Lower lobe of right lung (tissue), 2 donors: Measurements from ENCODE around the gene VIPR2. TPM values are rescaled to one million over a fixed set of nuclear protein-coding genes. Genes with fewer than 3 reads are reported as not detected.

Source experiments
- ATAC-seq, 2 donors: fragments of 200-7000 bp; cut with Tn5 transposase; one replicate each; pipeline ENCODE4 v1.9.1; 2020 to 2022; ENCODE audit warnings: mild to moderate bottlenecking in 2 of 2, moderate library complexity in 2 of 2
- DNase-seq: peaks from one replicate; pipeline ENCODE4 v3.0.0-alpha.2; 2020
- H3K27ac ChIP-seq: fragments of 200-600 bp; one replicate; pipeline ENCODE4 v1.8.0; 2022
- H3K27me3 ChIP-seq: fragments of 200-600 bp; one replicate; pipeline ENCODE4 v1.8.0; 2022; ENCODE audit warnings: low read depth
- H3K36me3 ChIP-seq: fragments of 200-600 bp; one replicate; pipeline ENCODE4 v1.8.0; 2022; ENCODE audit warnings: mild to moderate bottlenecking
- H3K4me1 ChIP-seq: fragments of 200-600 bp; one replicate; pipeline ENCODE4 v1.8.0; 2022
- H3K4me3 ChIP-seq: fragments of 200-600 bp; one replicate; pipeline ENCODE4 v1.8.0; 2022; ENCODE audit warnings: mild to moderate bottlenecking
- H3K9me3 ChIP-seq: fragments of 200-600 bp; one replicate; pipeline ENCODE4 v1.8.0; 2022
- intact Hi-C: fragments of 100-400 bp; cut with DNase I; formaldehyde crosslinking; loops from one replicate; pipeline ENCODE4 v1.11.0; 2022
- total RNA-seq: library from RNA; stranded (reverse); fragmentation: NEBNext Ultra II Directional; extraction: Animal tissue kit (Norgen Biotek cat#: 25700); gene quantifications from one replicate; pipeline ENCODE4 v1.2.1, GENCODE V29; 2021
- TF ChIP-seq, protein P1 (sequence below): fragments of 200-600 bp; IDR thresholded peaks from one replicate; pipeline ENCODE4 v1.8.0; 2022; ENCODE audit warnings: antibody characterized with exemption, mild to moderate bottlenecking
- donor health status: DM: no; HTN: yes; CAD: no; lungs with severe emphysema.

VIPR2 gene
- total RNA-seq, 1 donor from 2014 or later = 0.80 TPM

DNA sequence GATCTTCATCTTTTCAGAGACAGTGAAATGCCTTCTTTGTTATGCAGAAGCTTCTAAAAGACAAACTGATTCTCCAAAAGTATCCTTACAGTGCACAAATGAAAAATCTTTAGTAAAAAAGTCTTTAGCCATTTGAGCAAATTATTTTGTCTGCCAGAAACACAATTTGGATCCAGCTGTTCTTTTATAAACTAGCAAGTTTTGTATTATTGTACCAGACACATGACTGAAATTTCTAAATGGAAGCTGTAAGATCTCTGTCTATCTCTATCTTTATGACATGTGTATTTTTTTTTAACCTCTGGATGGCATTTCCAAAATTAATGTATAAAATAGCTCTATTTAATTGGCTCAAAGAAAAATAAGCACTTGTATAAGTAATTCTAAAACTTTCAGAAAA, 68.3 kb downstream of the VIPR2 start:
- no peaks in the 10 kb centered on the region for H3K9me3 ChIP-seq
- H3K4me1 ChIP-seq = no peaks in the 10 kb centered on the region
- ATAC-seq = no peak
- H3K27ac ChIP-seq = no peak overlapping the region
- H3K4me3 ChIP-seq = no peak overlapping the region
- TF ChIP-seq, protein P1, sequence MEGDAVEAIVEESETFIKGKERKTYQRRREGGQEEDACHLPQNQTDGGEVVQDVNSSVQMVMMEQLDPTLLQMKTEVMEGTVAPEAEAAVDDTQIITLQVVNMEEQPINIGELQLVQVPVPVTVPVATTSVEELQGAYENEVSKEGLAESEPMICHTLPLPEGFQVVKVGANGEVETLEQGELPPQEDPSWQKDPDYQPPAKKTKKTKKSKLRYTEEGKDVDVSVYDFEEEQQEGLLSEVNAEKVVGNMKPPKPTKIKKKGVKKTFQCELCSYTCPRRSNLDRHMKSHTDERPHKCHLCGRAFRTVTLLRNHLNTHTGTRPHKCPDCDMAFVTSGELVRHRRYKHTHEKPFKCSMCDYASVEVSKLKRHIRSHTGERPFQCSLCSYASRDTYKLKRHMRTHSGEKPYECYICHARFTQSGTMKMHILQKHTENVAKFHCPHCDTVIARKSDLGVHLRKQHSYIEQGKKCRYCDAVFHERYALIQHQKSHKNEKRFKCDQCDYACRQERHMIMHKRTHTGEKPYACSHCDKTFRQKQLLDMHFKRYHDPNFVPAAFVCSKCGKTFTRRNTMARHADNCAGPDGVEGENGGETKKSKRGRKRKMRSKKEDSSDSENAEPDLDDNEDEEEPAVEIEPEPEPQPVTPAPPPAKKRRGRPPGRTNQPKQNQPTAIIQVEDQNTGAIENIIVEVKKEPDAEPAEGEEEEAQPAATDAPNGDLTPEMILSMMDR = no peak
- intact Hi-C loops = no loop called here
- DNase-seq = no peak
- H3K27me3 ChIP-seq = no peaks in the 10 kb centered on the region
- H3K36me3 ChIP-seq = no peaks in the 10 kb centered on the region

- no peak for DNase-seq
- TF ChIP-seq, protein P1 = no peak
- peaks cover under 1% of the 10 kb centered on the region for H3K4me1 ChIP-seq
- H3K27me3 ChIP-seq = no peaks in the 10 kb centered on the region
- no peaks in the 10 kb centered on the region for H3K9me3 ChIP-seq
- intact Hi-C loops = no loop called here
- H3K27ac ChIP-seq = no peak overlapping the region
- no peak overlapping the region for H3K4me3 ChIP-seq
- no peaks in the 10 kb centered on the region for H3K36me3 ChIP-seq
- peak; percentile 35 to 66 for ATAC-seq
Observed at GRCh38 chr7:159075563-159076238, 69.0 kb downstream of the VIPR2 start.

DNA sequence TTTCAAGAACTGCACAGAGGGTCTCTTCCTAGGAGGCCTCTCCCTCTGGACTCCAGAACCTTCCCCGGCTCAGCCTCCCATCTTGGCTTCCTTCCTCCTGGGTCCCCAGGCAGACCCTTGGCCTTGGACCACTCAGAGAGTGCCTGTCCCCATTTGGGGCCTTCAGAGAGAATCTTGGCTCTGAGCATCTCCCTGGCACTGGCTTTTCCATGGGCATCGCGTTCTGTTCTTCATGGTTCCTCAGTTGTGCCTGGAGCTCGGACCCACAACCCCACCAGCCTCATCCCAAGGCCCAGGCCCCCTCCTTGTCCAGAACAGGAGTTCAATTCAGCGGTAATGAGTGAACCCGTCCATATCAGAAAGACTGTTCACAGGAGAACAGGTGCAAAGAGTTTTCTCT, 73.4 kb downstream of the VIPR2 start:
- Histone ChIP-seq H3K9me3 (no peaks in the 10 kb centered on the region), H3K27ac (no peak overlapping the region), H3K4me3 (no peak overlapping the region), H3K36me3 (no peaks in the 10 kb centered on the region), H3K27me3 (no peaks in the 10 kb centered on the region), H3K4me1 (peaks cover 17% of the 10 kb centered on the region)
- intact Hi-C loops = no loop called here
- DNase-seq = no peak
- no peak for ATAC-seq
- TF ChIP-seq, protein P1 = no peak

GRCh38 chr7:159070431-159071148, 74.1 kb downstream of the VIPR2 start:
- intact Hi-C loops = no loop called here
- Histone ChIP-seq H3K4me1 (peaks cover 17% of the 10 kb centered on the region), H3K27me3 (no peaks in the 10 kb centered on the region), H3K27ac (no peak overlapping the region), H3K36me3 (no peaks in the 10 kb centered on the region), H3K9me3 (no peaks in the 10 kb centered on the region), H3K4me3 (no peak overlapping the region)
- ATAC-seq = no peak
- TF ChIP-seq, protein P1 = no peak
- DNase-seq = no peak

DNA sequence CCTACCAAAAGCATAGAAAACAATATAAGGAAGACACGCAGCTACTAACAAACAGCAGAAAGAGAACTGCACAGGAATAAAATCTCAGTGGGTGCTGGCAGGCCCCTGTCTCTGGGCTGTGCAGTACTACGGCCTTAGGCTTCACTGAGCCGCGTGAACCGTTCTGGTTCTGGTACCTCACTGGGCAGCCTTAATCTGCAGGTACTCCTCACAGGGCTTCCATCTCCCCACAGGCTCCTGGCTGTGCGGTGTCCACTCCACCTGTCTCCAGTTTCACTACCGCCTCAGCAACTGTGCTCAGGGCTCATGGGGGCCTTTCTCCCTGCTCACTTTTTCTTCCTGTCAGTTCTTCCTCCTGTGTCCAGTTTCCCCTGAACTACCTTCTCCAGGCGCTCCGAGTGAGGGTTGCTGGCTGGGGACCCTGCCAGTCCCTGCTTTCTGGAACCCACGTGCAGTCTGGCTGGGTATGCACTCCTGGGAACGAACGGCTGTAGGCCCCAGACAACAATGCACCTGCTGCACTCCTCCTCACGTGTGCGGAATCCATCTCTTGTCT, 75.7 kb downstream of the VIPR2 start:
- TF ChIP-seq, protein P1 = no peak
- DNase-seq (no peak), ATAC-seq (no peak)
- Histone ChIP-seq H3K36me3 (no peaks in the 10 kb centered on the region), H3K4me1 (peaks cover 17% of the 10 kb centered on the region), H3K9me3 (no peaks in the 10 kb centered on the region), H3K4me3 (no peak overlapping the region), H3K27ac (peak overlapping the region; percentile 36), H3K27me3 (no peaks in the 10 kb centered on the region)
- intact Hi-C loops = no loop called here
